ENCODE measurements around the gene RAB3GAP1.

DNA sequence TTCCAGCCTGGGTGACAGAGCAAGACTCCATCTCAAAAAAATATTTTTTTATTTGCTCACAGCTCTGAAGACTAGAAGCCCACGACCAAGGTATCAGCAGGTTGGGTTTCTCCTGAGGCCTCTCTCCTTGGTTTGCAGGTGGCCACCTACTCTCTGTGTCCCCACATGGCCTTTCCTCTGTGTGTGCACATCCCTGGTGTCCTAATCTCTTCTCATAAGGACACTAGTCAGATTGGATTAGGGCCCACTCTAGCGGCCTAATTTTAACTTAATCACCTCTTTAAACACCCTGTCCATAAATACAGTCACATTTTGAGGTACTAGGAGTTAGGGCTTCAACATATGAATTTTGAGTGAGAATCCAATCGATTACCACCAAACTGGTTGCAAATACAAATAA, 2.0 kb upstream of the RAB3GAP1 start:
- no peak for TF ChIP-seq FOS (IDR thresholded peaks at IDR 0.05; ENCODE audit: low read depth, low read length)
- TF ChIP-seq CTCF (conservative IDR thresholded peaks at IDR 0.05; ENCODE audit: low read depth, low read length) = no peak
- no peak for TF ChIP-seq RAD21 (IDR thresholded peaks at IDR 0.05; ENCODE audit: low read length)
- no peak for TF ChIP-seq USF2 (IDR thresholded peaks at IDR 0.05; ENCODE audit: low read depth, low read length)
- TF ChIP-seq, protein P1, sequence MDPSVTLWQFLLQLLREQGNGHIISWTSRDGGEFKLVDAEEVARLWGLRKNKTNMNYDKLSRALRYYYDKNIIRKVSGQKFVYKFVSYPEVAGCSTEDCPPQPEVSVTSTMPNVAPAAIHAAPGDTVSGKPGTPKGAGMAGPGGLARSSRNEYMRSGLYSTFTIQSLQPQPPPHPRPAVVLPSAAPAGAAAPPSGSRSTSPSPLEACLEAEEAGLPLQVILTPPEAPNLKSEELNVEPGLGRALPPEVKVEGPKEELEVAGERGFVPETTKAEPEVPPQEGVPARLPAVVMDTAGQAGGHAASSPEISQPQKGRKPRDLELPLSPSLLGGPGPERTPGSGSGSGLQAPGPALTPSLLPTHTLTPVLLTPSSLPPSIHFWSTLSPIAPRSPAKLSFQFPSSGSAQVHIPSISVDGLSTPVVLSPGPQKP (IDR thresholded peaks at IDR 0.05; ENCODE audit: borderline replicate concordance, low read depth, low read length) = no peak
- TF ChIP-seq SMC3 (IDR thresholded peaks at IDR 0.05; ENCODE audit: low read depth, low read length) = no peak
- no peak for TF ChIP-seq CEBPB (IDR thresholded peaks at IDR 0.05; ENCODE audit: low read depth, low read length)
